Iris pigment epithelial cell (primary cell): Measurements from ENCODE around the gene PAK1.
A peak's percentile ranks its signal among the peaks of the same experiment; 100 is the strongest.

Experiments
- DNase-seq: peaks from one replicate; pipeline ENCODE4 v3.0.0-alpha.2; 2011; ENCODE audit warnings: low read depth

PAK1 gene

GRCh38 chr11:77472991-77473800, 698 bp downstream of the PAK1 start:
- peak; percentile 18 for DNase-seq

GRCh38 chr11:77471558-77472193, 2.2 kb downstream of the PAK1 start:
- DNase-seq, result no peak

DNA sequence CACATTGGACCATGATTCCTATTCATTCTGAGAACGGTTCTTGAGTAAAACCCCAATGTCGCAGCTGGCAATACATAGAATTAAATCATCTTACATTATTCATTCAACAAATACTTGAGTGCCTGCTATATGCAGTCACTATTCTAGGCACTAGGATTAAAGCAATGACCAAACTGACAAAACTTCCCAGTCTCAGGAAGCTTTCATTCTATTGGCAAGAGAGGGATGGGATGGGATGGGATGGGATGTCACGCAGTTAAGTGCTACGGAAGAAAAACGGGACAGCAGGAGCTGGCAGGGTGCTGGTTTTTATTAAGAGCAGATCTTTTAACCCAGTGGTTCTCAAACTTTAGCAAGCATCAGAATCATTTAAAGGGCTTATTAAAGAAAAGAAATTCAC, 2.9 kb downstream of the PAK1 start:
- DNase-seq, result no peak

GRCh38 chr11:77470504-77470903, 3.4 kb downstream of the PAK1 start:
- no peak for DNase-seq

- no peak for DNase-seq
Observed at GRCh38 chr11:77468527-77468926, 5.4 kb downstream of the PAK1 start.

DNA sequence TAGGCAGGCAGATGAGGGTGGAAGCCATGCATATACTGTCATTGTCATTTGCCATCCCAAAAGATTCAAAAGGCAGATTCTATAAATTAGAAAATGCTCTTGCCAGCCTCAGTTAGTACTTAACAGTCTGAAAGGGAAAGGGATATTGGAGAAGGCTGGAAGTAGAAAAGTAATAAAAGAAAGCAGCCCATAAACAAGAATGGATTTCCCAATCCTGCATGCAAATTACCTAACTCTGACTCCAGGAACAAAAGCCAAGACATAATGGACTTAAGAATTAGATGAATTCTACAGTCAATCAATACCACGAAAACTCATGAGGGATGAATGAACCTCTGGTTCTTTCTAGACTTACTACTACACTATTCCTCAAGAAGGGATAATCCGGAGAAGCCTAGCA, 5.9 kb downstream of the PAK1 start:
- DNase-seq, result peak; percentile 39

DNA sequence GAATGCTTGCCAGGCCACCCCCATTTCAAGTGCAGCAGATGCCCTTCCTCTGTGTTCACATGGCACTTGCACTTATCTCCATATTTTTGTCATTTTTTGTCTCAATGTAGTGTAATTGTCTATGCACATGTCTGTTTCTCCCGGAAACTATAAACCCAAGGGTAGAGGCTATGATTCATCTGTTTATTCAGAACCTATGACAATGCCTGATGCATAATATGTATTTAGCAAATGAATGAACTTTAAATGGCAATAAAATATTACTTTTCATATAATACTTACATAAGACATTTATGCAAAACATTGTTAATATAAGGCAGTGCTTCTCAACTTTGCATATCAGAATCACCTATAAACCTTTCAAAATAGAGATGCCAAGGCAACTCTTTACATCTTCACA, 6.7 kb downstream of the PAK1 start:
- DNase-seq, result peak; percentile 21

GRCh38 chr11:77457340-77457739, 16.6 kb downstream of the PAK1 start:
- no peak for DNase-seq

GRCh38 chr11:77455740-77456139, 18.2 kb downstream of the PAK1 start:
- DNase-seq, result no peak

DNA sequence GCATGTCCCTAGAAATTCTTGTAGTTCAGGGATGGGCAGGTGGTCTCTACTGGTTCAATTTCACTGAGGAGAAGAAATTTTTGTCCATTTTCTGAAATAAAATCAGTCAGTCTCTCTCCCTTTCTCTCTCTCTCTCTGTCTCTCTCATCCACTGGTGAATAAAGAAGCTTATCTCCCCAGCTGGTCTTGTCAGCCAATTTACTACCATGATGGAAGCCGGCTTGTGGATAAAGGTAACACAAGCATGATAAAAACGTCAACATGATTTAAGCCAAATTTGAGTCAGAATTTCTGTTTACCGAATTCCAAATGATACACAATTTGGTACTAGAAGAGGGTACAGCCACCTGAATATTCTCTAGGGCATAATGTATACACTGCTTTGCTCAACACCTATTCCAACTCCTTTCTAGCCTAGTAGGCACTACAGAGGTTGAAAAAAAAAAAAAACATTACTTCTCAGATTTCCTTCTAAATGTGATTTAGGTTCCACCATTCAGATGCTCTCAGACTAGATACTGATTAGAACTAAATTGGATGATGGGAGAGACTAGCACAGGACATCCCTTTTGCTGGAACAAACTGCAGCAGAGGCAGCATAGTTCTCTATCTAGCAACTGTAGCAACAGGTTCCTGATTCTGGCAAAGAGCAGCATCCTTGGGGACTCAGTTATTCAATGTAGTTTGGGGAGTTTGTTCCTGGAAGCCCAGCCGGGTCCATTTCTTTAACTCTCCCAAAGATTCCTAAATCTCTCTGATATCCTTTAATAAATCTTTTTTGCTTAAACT, 18.8 kb downstream of the PAK1 start:
- DNase-seq, result no peak

- no peak for DNase-seq
Observed at GRCh38 chr11:77450227-77450626, 23.7 kb downstream of the PAK1 start.

DNA sequence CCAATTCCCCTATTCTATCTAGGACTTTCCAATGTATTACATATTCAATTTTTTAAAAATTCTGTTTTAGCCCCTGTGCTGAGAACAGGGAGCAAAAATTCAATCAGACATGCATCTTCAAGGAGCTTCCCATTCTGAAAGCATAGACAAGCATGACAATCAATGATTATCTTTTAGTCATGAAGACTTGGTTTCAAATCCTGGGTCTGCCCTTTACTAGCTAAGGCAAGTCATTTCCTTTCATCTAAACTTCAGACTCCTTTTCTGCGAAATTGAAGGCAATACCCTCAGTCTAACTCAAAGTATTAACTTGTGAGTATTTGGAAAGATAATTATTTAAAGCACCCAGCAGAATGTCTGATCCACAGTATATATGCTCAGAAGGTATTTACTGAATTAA, 24.1 kb downstream of the PAK1 start:
- no peak for DNase-seq

DNA sequence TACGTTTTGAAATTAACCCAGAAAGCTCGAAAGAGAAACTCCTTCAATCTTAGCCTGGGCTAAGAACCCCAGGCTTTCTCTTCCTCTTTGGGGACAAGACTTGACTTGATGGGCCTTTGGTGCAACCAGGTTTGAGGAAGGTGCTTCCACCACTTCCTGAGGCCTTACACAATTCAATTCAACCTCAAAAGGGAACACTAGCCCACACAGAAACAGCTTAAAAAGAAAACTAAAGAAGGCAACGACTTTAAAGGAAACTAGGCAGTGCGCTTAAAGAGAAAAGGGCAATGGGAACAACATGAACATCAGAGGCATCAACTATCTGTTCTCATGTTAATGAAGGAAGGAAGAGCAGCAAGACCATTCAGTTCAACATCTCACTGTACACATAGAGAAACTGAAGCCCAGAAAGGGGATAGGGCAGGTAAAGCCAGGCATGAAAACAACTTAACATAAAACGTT, 24.8 kb downstream of the PAK1 start:
- no peak for DNase-seq

- no peak for DNase-seq
Observed at GRCh38 chr11:77448269-77448668, 25.6 kb downstream of the PAK1 start.

DNA sequence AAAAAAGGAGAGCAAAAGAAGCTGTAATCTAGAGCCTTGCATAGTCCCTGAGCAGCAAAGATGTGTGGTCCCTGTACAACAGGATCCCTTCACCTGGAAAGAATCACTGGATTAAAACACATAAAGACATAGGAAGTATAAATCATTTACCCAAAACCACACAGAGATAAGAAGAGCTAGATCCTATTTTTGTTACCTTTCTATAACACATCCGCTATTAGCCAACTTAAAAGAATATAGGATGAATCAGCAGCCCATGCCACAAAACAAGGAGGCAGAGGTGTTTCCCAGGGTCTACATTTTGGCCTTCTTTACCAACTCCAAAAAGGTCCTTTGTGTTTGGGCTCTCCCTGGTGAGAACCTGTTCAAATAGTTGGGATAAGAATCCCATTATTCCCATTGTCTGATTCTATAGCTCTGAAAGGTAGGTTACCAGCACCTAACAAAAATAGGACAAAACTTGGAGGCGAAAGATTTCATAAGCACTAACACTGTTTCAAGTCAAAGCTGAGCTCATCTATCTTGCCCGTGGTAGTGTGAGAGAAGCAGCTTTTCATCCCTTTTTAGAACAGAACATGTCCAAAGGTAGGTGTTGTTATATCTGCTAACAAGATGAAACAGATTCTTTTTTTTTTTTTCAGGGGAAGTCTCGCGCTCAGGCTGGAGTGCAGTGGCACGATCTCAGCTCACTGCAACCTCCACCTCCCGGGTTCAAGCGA, 26.8 kb downstream of the PAK1 start:
- DNase-seq, result no peak

- no peak for DNase-seq
Observed at GRCh38 chr11:77444261-77444660, 29.6 kb downstream of the PAK1 start.

DNA sequence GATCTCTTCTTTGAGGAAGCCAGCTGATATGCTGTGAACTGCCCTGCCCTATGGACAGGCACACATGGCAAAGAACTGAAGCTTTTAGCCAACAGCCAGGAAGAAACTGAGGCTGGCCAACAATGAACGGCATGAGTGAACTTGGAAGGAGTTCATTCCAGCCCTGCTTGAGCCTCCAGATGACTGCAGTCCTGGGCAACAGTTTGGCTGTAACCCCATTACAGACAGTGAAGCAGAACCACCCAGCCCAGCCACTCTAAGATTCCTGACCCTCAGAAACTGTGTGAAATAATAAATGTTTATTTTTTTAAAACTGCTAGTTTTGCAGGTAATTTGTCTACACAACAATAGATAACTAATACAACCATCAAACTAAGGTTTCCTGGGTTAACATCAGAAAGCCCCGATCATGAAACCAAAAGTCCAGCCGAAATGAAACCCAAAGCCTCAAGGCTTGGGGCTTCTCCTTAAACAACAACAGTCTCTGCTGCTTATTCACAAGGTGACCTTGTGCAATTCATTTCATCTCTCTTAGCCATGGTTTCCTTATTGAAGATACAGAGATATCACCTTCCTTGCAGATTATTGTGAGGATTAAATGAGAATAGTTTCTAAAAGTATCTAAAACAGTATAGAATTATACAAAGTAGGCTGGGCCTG, 31.4 kb downstream of the PAK1 start:
- no peak for DNase-seq

DNA sequence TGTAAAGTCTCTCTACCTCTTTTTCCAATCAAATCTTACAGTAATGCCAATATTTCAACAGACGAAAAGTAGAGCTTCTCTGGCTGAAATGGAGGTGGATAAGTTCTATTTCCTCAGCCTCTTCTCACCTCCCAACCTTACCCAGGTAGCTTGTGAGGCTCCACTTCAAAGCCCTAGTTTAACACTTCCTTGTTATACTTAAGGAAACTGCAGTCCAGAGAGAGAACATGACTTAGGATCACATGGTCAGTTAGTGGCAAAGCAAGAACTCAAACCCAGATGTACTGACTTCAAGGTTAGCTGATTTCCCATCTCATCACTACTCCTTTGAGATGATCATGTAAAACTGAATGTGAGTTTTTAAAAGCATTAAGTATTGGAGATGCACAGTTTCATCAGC, 32.5 kb downstream of the PAK1 start:
- no peak for DNase-seq

- no peak for DNase-seq
Observed at GRCh38 chr11:77440678-77441077, 33.2 kb downstream of the PAK1 start.

GRCh38 chr11:77438487-77438886, 35.4 kb downstream of the PAK1 start:
- no peak for DNase-seq

DNA sequence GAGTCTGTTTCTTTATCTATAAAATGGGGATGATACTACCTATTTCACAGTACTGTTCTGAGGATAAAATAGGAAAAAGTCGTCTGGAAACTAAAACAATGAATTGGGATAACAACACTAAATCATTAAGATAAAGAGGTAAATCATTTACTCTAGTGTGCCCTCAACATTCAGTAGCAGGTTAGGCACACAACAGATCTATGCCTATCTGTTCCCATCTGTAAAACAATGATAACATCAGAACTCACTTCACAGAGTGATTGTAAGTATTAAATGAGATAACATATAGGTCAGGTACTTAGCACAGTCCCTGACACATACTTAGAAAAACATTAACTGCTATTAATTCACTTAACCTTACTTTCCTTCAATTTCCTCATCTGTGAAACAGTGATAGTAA, 36.9 kb downstream of the PAK1 start:
- no peak for DNase-seq

DNA sequence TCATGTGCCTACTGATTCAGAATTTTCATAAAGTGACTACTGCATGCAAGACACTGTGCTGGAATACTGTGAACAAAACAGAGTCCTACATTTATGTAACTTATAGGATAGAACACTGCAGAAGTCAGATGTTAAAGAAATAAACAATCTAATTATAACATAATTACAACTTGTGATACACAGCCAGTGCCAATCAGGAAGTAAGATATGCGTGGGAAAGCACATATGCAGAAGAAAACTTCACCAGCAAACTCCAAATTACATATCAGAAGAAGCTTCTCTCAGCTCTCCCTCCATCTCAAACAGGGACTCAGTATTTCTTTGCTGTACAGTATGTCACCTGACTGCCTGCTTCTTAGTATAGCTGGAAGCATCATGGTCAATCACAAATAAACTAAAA, 37.4 kb downstream of the PAK1 start:
- DNase-seq, result no peak
